SK-N-SH (cell line): Measurements from ENCODE around the gene FAT1.

Experiments used
- EZH2phosphoT487 ChIP-seq: fragments of 200-600 bp; sonication (generic); IDR thresholded peaks from 2 replicates; pipeline ENCODE4 v1.6.1; 2017; ENCODE audit warnings: low read depth, mixed run types, mild to moderate bottlenecking, antibody characterized with exemption, moderate library complexity, borderline replicate concordance
- FOXJ3 ChIP-seq: sonication (generic); formaldehyde crosslinking; IDR thresholded peaks from 2 replicates; pipeline ENCODE4 v1.5.1; 2020; ENCODE audit warnings: mild to moderate bottlenecking, missing genetic modification reagents
- GABPA ChIP-seq: IDR thresholded peaks from 2 replicates; pipeline ENCODE4 v1.4.0; 2012; ENCODE audit warnings: low read depth, mild to moderate bottlenecking
- GATA2 ChIP-seq: sonication (generic); formaldehyde crosslinking; IDR thresholded peaks from 2 replicates; pipeline ENCODE4 v1.5.0; 2020; ENCODE audit warnings: mild to moderate bottlenecking, missing genetic modification reagents
- POLR2AphosphoS5 ChIP-seq: IDR thresholded peaks from 2 replicates; pipeline ENCODE4 v1.6.1; 2012; ENCODE audit warnings: low read depth, low read length
- SMC3 ChIP-seq: IDR thresholded peaks from 2 replicates; pipeline ENCODE4 v1.6.1; 2012; ENCODE audit warnings: low read depth, low read length, improper control_type of control experiment
- TEAD4 ChIP-seq: IDR thresholded peaks from 2 replicates; pipeline ENCODE4 v1.4.0; 2012; ENCODE audit warnings: mild to moderate bottlenecking, borderline replicate concordance; ENCODE audit not compliant: insufficient read depth
- TF ChIP-seq, protein P1 (sequence below): fragments of 200-600 bp; sonication (generic); IDR thresholded peaks from 2 replicates; pipeline ENCODE4 v1.6.1; 2017; ENCODE audit warnings: antibody characterized with exemption, mild to moderate bottlenecking, moderate library complexity
- TF ChIP-seq, protein P2 (sequence below): IDR thresholded peaks from 2 replicates; pipeline ENCODE4 v1.6.1; 2012; ENCODE audit warnings: mild to moderate bottlenecking, low read depth, low read length, moderate library complexity

DNA sequence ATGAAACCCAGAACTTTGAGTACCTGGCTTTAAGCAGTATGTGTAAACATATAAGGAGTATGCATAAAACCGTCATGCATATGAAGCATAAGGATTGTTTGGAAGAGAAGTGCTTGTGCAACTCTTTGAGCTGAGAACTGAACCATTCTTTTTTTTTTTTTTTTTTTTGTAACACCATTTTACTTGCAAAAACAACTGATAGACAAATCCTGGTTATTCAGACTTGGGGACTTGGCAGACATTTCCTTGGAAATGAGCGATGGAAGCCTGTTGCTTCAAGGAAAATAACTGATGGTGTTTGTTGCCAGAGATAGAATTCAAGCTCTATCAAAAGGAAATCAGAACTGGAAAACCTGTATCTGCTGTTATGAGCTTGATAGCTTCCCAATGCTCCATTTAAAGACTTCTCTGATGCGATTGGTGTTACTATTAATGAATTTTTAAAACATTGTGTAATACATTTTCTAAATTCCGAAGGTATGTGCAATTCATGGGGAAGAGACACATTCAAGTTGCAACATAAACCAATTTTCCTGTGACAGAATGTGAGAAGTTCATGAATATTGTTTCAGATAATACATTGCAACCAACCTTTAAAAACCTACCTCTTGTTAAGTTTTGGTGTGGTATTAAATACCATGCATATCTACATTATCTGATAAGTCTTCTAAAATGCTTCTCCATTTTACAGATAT lies 47.0 kb upstream of the FAT1 start:
- TF ChIP-seq POLR2AphosphoS5 (no peak), GABPA (no peak), TEAD4 (no peak), FOXJ3 (CRISPR knock-in tag) (no peak), GATA2 (CRISPR knock-in tag) (no peak), EZH2phosphoT487 (no peak), SMC3 (no peak)
- TF ChIP-seq, protein P1, sequence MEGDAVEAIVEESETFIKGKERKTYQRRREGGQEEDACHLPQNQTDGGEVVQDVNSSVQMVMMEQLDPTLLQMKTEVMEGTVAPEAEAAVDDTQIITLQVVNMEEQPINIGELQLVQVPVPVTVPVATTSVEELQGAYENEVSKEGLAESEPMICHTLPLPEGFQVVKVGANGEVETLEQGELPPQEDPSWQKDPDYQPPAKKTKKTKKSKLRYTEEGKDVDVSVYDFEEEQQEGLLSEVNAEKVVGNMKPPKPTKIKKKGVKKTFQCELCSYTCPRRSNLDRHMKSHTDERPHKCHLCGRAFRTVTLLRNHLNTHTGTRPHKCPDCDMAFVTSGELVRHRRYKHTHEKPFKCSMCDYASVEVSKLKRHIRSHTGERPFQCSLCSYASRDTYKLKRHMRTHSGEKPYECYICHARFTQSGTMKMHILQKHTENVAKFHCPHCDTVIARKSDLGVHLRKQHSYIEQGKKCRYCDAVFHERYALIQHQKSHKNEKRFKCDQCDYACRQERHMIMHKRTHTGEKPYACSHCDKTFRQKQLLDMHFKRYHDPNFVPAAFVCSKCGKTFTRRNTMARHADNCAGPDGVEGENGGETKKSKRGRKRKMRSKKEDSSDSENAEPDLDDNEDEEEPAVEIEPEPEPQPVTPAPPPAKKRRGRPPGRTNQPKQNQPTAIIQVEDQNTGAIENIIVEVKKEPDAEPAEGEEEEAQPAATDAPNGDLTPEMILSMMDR: no peak
- TF ChIP-seq, protein P2, sequence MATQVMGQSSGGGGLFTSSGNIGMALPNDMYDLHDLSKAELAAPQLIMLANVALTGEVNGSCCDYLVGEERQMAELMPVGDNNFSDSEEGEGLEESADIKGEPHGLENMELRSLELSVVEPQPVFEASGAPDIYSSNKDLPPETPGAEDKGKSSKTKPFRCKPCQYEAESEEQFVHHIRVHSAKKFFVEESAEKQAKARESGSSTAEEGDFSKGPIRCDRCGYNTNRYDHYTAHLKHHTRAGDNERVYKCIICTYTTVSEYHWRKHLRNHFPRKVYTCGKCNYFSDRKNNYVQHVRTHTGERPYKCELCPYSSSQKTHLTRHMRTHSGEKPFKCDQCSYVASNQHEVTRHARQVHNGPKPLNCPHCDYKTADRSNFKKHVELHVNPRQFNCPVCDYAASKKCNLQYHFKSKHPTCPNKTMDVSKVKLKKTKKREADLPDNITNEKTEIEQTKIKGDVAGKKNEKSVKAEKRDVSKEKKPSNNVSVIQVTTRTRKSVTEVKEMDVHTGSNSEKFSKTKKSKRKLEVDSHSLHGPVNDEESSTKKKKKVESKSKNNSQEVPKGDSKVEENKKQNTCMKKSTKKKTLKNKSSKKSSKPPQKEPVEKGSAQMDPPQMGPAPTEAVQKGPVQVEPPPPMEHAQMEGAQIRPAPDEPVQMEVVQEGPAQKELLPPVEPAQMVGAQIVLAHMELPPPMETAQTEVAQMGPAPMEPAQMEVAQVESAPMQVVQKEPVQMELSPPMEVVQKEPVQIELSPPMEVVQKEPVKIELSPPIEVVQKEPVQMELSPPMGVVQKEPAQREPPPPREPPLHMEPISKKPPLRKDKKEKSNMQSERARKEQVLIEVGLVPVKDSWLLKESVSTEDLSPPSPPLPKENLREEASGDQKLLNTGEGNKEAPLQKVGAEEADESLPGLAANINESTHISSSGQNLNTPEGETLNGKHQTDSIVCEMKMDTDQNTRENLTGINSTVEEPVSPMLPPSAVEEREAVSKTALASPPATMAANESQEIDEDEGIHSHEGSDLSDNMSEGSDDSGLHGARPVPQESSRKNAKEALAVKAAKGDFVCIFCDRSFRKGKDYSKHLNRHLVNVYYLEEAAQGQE: no peak
